Measurements from ENCODE around the gene TDP1.

- TF ChIP-seq CTCF (IDR thresholded peaks at IDR 0.05) (no peak), REST (IDR thresholded peaks at IDR 0.05; ENCODE audit: insufficient read depth in 1 of 2, low read depth in 2 of 2, low read length in 1 of 2) (no peak), POLR2AphosphoS5 (IDR thresholded peaks at IDR 0.05; ENCODE audit: low read depth, low read length) (no peak)
Observed at GRCh38 chr14:90079576-90079975, 123.8 kb downstream of the TDP1 start.
